Measurements from ENCODE around the gene TMEM59L.
A peak's percentile ranks its signal among the peaks of the same experiment; 100 is the strongest.

TMEM59L gene

DNA sequence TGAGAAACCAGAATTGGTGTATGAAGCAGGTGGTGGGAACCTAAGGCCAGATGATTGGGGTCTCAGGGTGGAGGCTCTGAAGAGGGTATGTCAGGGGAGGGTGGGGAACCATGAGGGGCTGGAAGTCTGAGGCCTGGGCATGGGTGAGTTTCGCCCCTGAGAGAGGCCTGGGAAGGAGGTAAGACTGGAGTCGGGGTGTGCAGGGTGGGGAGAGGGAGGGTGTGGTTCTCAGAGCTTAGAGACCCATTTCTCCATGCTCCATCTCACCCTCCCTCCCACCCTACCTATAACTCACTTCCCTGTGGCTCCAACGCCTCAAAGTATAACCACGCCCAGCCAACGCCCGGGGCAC lies 23.1 kb downstream of the TMEM59L start:
- DNase-seq (ENCODE audit: extremely low spot score) = no peak
- POLR2A ChIA-PET = interaction anchor here (1.2 kb wide), 1 partner anchor 57 kb away, joined by 3 read pairs; no protein-coding TSS in a partner anchor
- TF ChIP-seq, protein P1, sequence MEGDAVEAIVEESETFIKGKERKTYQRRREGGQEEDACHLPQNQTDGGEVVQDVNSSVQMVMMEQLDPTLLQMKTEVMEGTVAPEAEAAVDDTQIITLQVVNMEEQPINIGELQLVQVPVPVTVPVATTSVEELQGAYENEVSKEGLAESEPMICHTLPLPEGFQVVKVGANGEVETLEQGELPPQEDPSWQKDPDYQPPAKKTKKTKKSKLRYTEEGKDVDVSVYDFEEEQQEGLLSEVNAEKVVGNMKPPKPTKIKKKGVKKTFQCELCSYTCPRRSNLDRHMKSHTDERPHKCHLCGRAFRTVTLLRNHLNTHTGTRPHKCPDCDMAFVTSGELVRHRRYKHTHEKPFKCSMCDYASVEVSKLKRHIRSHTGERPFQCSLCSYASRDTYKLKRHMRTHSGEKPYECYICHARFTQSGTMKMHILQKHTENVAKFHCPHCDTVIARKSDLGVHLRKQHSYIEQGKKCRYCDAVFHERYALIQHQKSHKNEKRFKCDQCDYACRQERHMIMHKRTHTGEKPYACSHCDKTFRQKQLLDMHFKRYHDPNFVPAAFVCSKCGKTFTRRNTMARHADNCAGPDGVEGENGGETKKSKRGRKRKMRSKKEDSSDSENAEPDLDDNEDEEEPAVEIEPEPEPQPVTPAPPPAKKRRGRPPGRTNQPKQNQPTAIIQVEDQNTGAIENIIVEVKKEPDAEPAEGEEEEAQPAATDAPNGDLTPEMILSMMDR (IDR thresholded peaks at IDR 0.05; ENCODE audit: control extremely low read depth, extremely low read depth, low read depth, missing control alignments) = no peak
- CTCF ChIA-PET = interaction anchor here (1.1 kb wide), 1 partner anchor 42 kb away, joined by 3 read pairs; no protein-coding TSS in a partner anchor

DNA sequence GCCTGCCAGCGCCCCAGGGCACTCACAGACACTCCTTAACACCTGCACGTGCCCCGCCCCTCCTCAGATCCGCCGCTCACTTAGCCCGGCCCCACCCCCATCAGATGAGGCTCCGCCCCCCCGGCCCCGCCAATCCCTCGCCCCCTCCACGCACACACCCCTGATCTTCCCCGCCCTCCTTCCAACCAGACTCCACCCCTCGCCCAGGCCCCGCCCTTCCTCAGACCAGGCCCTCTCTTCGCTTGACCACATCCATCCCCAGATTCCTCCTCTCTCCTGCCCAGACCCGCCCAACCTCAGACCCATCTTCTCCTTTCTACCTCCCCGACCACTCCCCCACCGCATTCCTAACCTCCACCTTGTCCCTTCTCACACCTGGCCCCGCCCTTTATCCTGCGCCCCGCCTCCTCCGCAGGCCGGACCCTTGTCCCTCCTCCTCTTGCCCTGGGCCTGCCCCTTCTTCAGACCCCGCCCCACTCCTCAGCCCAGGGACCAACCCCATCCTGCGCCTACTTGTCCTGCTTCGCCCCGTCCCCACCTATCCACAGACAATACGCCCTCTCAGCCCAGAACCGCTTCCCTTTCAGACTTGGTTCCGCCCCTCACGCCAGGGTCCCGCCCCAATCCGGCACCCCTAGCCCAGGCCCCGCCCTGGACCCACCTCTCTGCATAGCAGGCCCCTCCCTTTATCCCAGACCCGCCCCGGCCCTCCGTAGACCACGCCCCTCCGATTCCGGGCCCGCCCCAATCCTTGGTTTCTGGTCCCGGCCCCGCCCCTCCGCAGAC lies 23.7 kb downstream of the TMEM59L start:
- ChIA-PET CTCF (no interaction called here), POLR2A (no interaction called here)
- TF ChIP-seq, protein P1 (IDR thresholded peaks at IDR 0.05; ENCODE audit: control extremely low read depth, extremely low read depth, low read depth, missing control alignments) = no peak
- peak; percentile 99 for DNase-seq (ENCODE audit: extremely low spot score)

DNA sequence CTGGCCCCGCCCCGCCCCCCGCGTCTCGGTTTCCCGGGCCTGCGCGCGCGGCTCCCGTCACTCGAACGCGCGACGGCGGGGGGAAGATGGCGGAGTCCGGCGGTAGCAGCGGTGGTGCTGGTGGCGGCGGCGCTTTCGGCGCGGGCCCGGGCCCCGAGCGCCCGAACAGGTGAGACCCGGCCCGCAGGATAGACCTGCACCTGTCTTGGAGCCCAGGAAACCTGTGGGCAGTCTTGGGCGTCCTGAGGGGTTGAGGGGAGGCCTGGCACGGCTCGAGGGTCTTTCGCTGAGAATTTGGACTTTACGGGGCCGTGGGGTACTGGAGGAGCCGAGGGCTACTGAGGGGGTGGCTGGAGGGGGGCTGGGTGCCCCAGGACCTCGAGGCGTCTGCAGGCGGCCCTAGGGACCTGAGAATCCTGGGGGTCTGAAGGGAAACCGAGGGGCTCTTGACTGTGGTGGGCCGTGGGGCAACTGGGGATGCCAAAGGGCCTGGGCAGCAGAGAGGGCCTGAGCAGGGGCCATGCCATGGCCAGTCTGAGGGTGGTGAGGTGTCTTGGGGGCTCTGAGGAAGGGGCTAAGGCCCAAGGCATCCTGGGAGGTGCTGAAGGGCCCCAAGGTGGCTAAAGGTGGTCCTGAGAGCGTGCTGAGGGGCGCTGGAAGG lies 24.4 kb downstream of the TMEM59L start, which contains the start of gene KLHL26:
Gene KLHL26, plus strand, starts transcription at position 60 of the 661 bp plus-strand sequence. Its CDS starts 27 bp downstream, at position 87.
- TF ChIP-seq, protein P1 (IDR thresholded peaks at IDR 0.05; ENCODE audit: control extremely low read depth, extremely low read depth, low read depth, missing control alignments) = no peak
- CTCF ChIA-PET = no interaction called here
- DNase-seq (ENCODE audit: extremely low spot score) = no peak
- POLR2A ChIA-PET = no interaction called here

DNA sequence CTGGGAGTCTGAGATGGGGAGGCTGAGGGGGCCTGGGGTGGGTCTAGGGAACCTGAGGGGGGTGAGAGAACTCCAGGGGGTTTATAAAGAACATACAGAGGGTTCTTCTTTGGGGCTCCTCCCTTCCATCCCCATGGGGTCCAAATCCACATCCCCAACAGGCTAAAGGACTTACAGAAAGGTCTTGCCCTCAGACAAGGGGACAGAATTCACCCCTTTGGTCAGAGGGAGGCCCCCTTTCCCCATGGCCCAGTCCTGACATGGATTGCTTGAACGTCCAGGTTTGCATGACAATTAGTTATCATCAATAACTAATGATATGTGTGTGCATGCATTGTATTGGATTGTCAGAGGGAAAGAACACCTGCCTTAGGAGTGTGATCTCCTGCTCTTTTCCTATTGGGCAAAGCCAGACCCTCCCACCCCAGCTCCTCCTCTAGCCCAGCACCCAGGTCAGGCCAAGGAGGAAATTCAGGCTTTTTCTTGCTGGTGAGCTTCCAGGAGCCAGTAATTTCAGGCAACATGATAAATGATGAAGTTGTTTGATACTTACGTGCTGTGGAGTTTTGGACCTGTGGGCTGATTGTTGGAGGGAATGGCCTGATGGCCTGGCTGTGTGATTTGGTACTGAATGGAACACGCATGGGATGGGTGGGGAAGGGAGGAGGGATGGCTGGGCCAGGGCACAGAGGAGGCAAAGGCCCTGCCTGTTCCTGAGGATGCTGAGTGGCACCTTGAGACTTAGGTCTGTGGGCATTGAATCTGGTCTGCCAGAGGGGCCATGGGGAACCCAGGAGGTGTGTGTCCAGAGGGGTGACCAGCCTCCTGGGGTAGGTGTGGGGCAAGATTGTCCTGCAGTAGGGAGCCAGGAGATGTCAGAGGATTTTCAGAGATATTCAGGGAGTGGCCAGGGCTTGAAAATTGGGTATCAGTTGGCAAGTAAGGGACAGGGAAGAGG lies 25.3 kb downstream of the TMEM59L start:
- POLR2A ChIA-PET = no interaction called here

DNA sequence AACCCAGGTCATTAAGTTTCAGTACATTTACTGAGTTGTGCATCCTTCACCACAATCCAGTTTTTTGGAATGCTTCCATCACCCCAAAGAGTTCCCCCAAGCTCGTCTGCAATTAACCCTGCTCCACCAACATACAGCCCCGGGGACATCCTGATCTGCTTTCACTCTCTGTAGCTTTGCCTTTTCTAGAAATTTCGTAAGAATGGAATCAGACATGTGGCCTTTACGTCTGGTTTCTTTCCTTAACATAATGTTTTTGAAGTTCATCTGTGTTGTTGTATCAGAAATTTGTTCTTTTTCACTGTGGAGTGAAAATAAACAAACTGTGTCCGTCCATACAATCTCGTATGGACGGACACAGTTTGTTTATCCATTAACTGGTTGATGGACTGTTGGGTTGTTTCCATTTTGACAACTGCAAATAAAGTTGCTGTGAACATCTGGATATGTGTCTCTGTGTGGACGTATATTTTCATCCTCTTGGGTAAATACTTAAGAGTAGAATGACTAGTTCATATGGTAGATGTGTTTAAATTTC lies 27.1 kb downstream of the TMEM59L start:
- TF ChIP-seq, protein P1 (IDR thresholded peaks at IDR 0.05; ENCODE audit: control extremely low read depth, extremely low read depth, low read depth, missing control alignments) = no peak
- CTCF ChIA-PET = interaction anchor here (1.0 to 1.2 kb wide), 3 partner anchors 9 to 36 kb away, joined by 3 to 4 read pairs (median 3); no protein-coding TSS in a partner anchor
- POLR2A ChIA-PET = no interaction called here
- no peak for DNase-seq (ENCODE audit: extremely low spot score)

More for the DNA sequence above, 25.3 kb downstream of the TMEM59L start:
- CTCF ChIA-PET = interaction anchor here (1.2 kb wide), 1 partner anchor 38 kb away, joined by 3 read pairs; no protein-coding TSS in a partner anchor
- no peak for DNase-seq (ENCODE audit: extremely low spot score)
- TF ChIP-seq, protein P1 (IDR thresholded peaks at IDR 0.05; ENCODE audit: control extremely low read depth, extremely low read depth, low read depth, missing control alignments) = no peak
